Activated CD4-positive, alpha-beta memory T cell treated with anti-CD3 and anti-CD28 coated beads, Interleukin-2, amount 10 ng/mL, durations not matched to agents 7 days and 5 days (primary cell): Measurements from ENCODE around the gene FOXP1. TPM values are rescaled to one million over a fixed set of nuclear protein-coding genes. Genes with fewer than 3 reads are reported as not detected.

Source experiments
- CTCF ChIA-PET: fragments of 350-600 bp; sonication (Branson Sonifier 250); formaldehyde crosslinking; loops from one replicate; lab custom pipeline; 2021; ENCODE audit warnings: antibody characterized with exemption, inconsistent platforms; lab: Charles Lee
- POLR2A ChIA-PET: fragments of 350-600 bp; sonication (Branson Sonifier 250); formaldehyde crosslinking; loops from one replicate; lab custom pipeline; 2021; ENCODE audit warnings: antibody characterized with exemption; lab: Charles Lee
- DNase-seq: peaks from one replicate; pipeline ENCODE4 v3.0.0-alpha.2; 2020
- H3K27ac Mint-ChIP-seq: one replicate; pipeline ENCODE4 v1.8.0; 2021; ENCODE audit warnings: mild to moderate bottlenecking, mixed read lengths
- H3K27me3 Mint-ChIP-seq: one replicate; pipeline ENCODE4 v1.8.0; 2021; ENCODE audit warnings: mixed read lengths
- H3K36me3 Mint-ChIP-seq: one replicate; pipeline ENCODE4 v1.8.0; 2021; ENCODE audit warnings: low read depth, mixed read lengths
- H3K4me1 Mint-ChIP-seq: one replicate; pipeline ENCODE4 v1.8.0; 2021; ENCODE audit warnings: mixed read lengths
- H3K4me3 Mint-ChIP-seq: one replicate; pipeline ENCODE4 v1.8.0; 2021; ENCODE audit warnings: mild to moderate bottlenecking, mixed read lengths
- H3K9me3 Mint-ChIP-seq: one replicate; pipeline ENCODE4 v1.8.0; 2021; ENCODE audit warnings: mixed read lengths
- total RNA-seq, 2 experiments: library from RNA; stranded (reverse); gene quantifications; one replicate each; pipeline ENCODE4 v1.2.3, GENCODE V29; 2021

Gene FOXP1
- total RNA-seq, 2 experiments from 2014 or later: 71.3 to 76.9 TPM

GRCh38 chr3:71003511-71003910, 580.0 kb downstream of the FOXP1 start:
- Mint-ChIP-seq H3K4me1 (peaks cover 38% of the 10 kb centered on the region), H3K4me3 (no peak overlapping the region), H3K9me3 (no peaks in the 10 kb centered on the region), H3K27me3 (no peaks in the 10 kb centered on the region), H3K27ac (no peak overlapping the region), H3K36me3 (peaks cover 22% of the 10 kb centered on the region)
- ChIA-PET POLR2A (no interaction called here), CTCF (interaction anchor here (1.5 kb wide), 1 partner anchor 65 kb away, joined by 4 read pairs; no protein-coding TSS in a partner anchor)
- no peak for DNase-seq

GRCh38 chr3:71002298-71002697, 581.2 kb downstream of the FOXP1 start:
- H3K4me1 Mint-ChIP-seq: peaks cover 26% of the 10 kb centered on the region
- CTCF ChIA-PET: no interaction called here
- no peak for DNase-seq
- POLR2A ChIA-PET: no interaction called here
- H3K27ac Mint-ChIP-seq: peak overlapping the region; percentile 40
- H3K27me3 Mint-ChIP-seq: no peaks in the 10 kb centered on the region
- H3K9me3 Mint-ChIP-seq: no peaks in the 10 kb centered on the region
- no peak overlapping the region for H3K4me3 Mint-ChIP-seq
- peaks cover 25% of the 10 kb centered on the region for H3K36me3 Mint-ChIP-seq

GRCh38 chr3:71001303-71001830, 582.2 kb downstream of the FOXP1 start:
- Mint-ChIP-seq H3K27me3 (no peaks in the 10 kb centered on the region), H3K9me3 (no peaks in the 10 kb centered on the region), H3K4me1 (peaks cover 20% of the 10 kb centered on the region), H3K4me3 (no peak overlapping the region), H3K27ac (no peak overlapping the region), H3K36me3 (peaks cover 33% of the 10 kb centered on the region)
- no peak for DNase-seq
- ChIA-PET CTCF (no interaction called here), POLR2A (no interaction called here)

GRCh38 chr3:71000483-71000882, 583.0 kb downstream of the FOXP1 start:
- peaks cover 20% of the 10 kb centered on the region for H3K4me1 Mint-ChIP-seq
- POLR2A ChIA-PET: no interaction called here
- CTCF ChIA-PET: interaction anchor here (0.9 kb wide), 1 partner anchor 164 kb away, joined by 3 read pairs; no protein-coding TSS in a partner anchor
- no peak for DNase-seq
- H3K27me3 Mint-ChIP-seq: no peaks in the 10 kb centered on the region
- no peak overlapping the region for H3K4me3 Mint-ChIP-seq
- H3K36me3 Mint-ChIP-seq: peaks cover 39% of the 10 kb centered on the region
- H3K9me3 Mint-ChIP-seq: no peaks in the 10 kb centered on the region
- no peak overlapping the region for H3K27ac Mint-ChIP-seq

GRCh38 chr3:70999730-71000129, 583.8 kb downstream of the FOXP1 start:
- peaks cover 44% of the 10 kb centered on the region for H3K36me3 Mint-ChIP-seq
- no peak for DNase-seq
- CTCF ChIA-PET: interaction anchor here (0.9 kb wide), 1 partner anchor 165 kb away, joined by 3 read pairs; no protein-coding TSS in a partner anchor
- H3K4me3 Mint-ChIP-seq: no peak overlapping the region
- H3K4me1 Mint-ChIP-seq: peaks cover 20% of the 10 kb centered on the region
- POLR2A ChIA-PET: interaction anchor here (2.4 kb wide), 1 partner anchor 16 kb away, joined by 9 read pairs; no protein-coding TSS in a partner anchor
- H3K27me3 Mint-ChIP-seq: no peaks in the 10 kb centered on the region
- no peak overlapping the region for H3K27ac Mint-ChIP-seq
- H3K9me3 Mint-ChIP-seq: no peaks in the 10 kb centered on the region

- Mint-ChIP-seq H3K9me3 (no peaks in the 10 kb centered on the region), H3K27me3 (no peaks in the 10 kb centered on the region), H3K27ac (no peak overlapping the region), H3K36me3 (peaks cover 67% of the 10 kb centered on the region), H3K4me1 (peaks cover 13% of the 10 kb centered on the region), H3K4me3 (no peak overlapping the region)
- no peak for DNase-seq
- ChIA-PET CTCF (no interaction called here), POLR2A (no interaction called here)
Measured at GRCh38 chr3:70996082-70996481, 587.4 kb downstream of the FOXP1 start.

- DNase-seq: no peak
- H3K9me3 Mint-ChIP-seq: no peaks in the 10 kb centered on the region
- H3K27me3 Mint-ChIP-seq: no peaks in the 10 kb centered on the region
- CTCF ChIA-PET: no interaction called here
- H3K27ac Mint-ChIP-seq: no peak overlapping the region
- peaks cover 74% of the 10 kb centered on the region for H3K36me3 Mint-ChIP-seq
- no peak overlapping the region for H3K4me3 Mint-ChIP-seq
- peaks cover 21% of the 10 kb centered on the region for H3K4me1 Mint-ChIP-seq
- POLR2A ChIA-PET: interaction anchor here (0.6 kb wide), 1 partner anchor 173 kb away, joined by 3 read pairs; no protein-coding TSS in a partner anchor
Measured at GRCh38 chr3:70994644-70995043, 588.9 kb downstream of the FOXP1 start.

GRCh38 chr3:70992562-70993204, 590.8 kb downstream of the FOXP1 start:
- peaks cover 76% of the 10 kb centered on the region for H3K36me3 Mint-ChIP-seq
- H3K4me3 Mint-ChIP-seq: no peak overlapping the region
- H3K27ac Mint-ChIP-seq: no peak overlapping the region
- ChIA-PET CTCF (no interaction called here), POLR2A (no interaction called here)
- no peaks in the 10 kb centered on the region for H3K9me3 Mint-ChIP-seq
- H3K27me3 Mint-ChIP-seq: no peaks in the 10 kb centered on the region
- H3K4me1 Mint-ChIP-seq: peaks cover 28% of the 10 kb centered on the region
- DNase-seq: no peak

GRCh38 chr3:70992131-70992530, 591.4 kb downstream of the FOXP1 start:
- Mint-ChIP-seq H3K27me3 (no peaks in the 10 kb centered on the region), H3K4me3 (no peak overlapping the region), H3K36me3 (peaks cover 78% of the 10 kb centered on the region), H3K27ac (no peak overlapping the region), H3K9me3 (no peaks in the 10 kb centered on the region), H3K4me1 (peaks cover 28% of the 10 kb centered on the region)
- ChIA-PET CTCF (no interaction called here), POLR2A (no interaction called here)
- DNase-seq: no peak

GRCh38 chr3:70990723-70991122, 592.8 kb downstream of the FOXP1 start:
- DNase-seq: no peak
- Mint-ChIP-seq H3K4me3 (no peak overlapping the region), H3K36me3 (peaks cover 81% of the 10 kb centered on the region), H3K4me1 (peaks cover 28% of the 10 kb centered on the region), H3K27me3 (no peaks in the 10 kb centered on the region), H3K9me3 (no peaks in the 10 kb centered on the region), H3K27ac (no peak overlapping the region)
- CTCF ChIA-PET: interaction anchor here (1.3 kb wide), 1 partner anchor 72 kb away, joined by 3 read pairs; no protein-coding TSS in a partner anchor
- POLR2A ChIA-PET: interaction anchor here (0.8 to 1.2 kb wide), 2 partner anchors 73 to 75 kb away, joined by 3 to 5 read pairs; no protein-coding TSS in a partner anchor

GRCh38 chr3:70990185-70990584, 593.3 kb downstream of the FOXP1 start:
- H3K4me3 Mint-ChIP-seq: no peak overlapping the region

GRCh38 chr3:70989174-70989573, 594.4 kb downstream of the FOXP1 start:
- no peaks in the 10 kb centered on the region for H3K9me3 Mint-ChIP-seq
- POLR2A ChIA-PET: no interaction called here
- CTCF ChIA-PET: interaction anchor here (1.3 kb wide), 1 partner anchor 439 kb away, joined by 3 read pairs; no protein-coding TSS in a partner anchor
- peaks cover 84% of the 10 kb centered on the region for H3K36me3 Mint-ChIP-seq
- no peak overlapping the region for H3K4me3 Mint-ChIP-seq
- no peak for DNase-seq
- peaks cover 37% of the 10 kb centered on the region for H3K4me1 Mint-ChIP-seq
- H3K27me3 Mint-ChIP-seq: no peaks in the 10 kb centered on the region
- H3K27ac Mint-ChIP-seq: no peak overlapping the region

More at GRCh38 chr3:70990185-70990584, 593.3 kb downstream of the FOXP1 start:
- H3K27me3 Mint-ChIP-seq: no peaks in the 10 kb centered on the region
- H3K36me3 Mint-ChIP-seq: peaks cover 80% of the 10 kb centered on the region
- no peaks in the 10 kb centered on the region for H3K9me3 Mint-ChIP-seq
- CTCF ChIA-PET: interaction anchor here (1.3 kb wide), 1 partner anchor 73 kb away, joined by 3 read pairs; no protein-coding TSS in a partner anchor
- DNase-seq: no peak
- H3K27ac Mint-ChIP-seq: peak overlapping the region; percentile 17
- POLR2A ChIA-PET: interaction anchor here (0.8 to 1.2 kb wide), 2 partner anchors 73 to 75 kb away, joined by 3 to 5 read pairs; no protein-coding TSS in a partner anchor
- peaks cover 28% of the 10 kb centered on the region for H3K4me1 Mint-ChIP-seq

GRCh38 chr3:70988111-70988510, 595.4 kb downstream of the FOXP1 start:
- Mint-ChIP-seq H3K27ac (no peak overlapping the region), H3K36me3 (peaks cover 84% of the 10 kb centered on the region), H3K4me3 (no peak overlapping the region), H3K4me1 (peaks cover 45% of the 10 kb centered on the region), H3K27me3 (no peaks in the 10 kb centered on the region), H3K9me3 (no peaks in the 10 kb centered on the region)
- CTCF ChIA-PET: interaction anchor here (1.3 kb wide), 1 partner anchor 438 kb away, joined by 3 read pairs; no protein-coding TSS in a partner anchor
- POLR2A ChIA-PET: interaction anchor here (1.3 kb wide), 1 partner anchor 80 kb away, joined by 3 read pairs; no protein-coding TSS in a partner anchor
- no peak for DNase-seq
